NCI-H1694 treated with DMSO at 0.1 percent for 48 hours (cell line): ENCODE measurements around the gene BMAL1.

Experiments used
- DNase-seq: peaks from one replicate; lab custom pipeline; 2025; lab: John Stamatoyannopoulos, UW

BMAL1 gene

DNA sequence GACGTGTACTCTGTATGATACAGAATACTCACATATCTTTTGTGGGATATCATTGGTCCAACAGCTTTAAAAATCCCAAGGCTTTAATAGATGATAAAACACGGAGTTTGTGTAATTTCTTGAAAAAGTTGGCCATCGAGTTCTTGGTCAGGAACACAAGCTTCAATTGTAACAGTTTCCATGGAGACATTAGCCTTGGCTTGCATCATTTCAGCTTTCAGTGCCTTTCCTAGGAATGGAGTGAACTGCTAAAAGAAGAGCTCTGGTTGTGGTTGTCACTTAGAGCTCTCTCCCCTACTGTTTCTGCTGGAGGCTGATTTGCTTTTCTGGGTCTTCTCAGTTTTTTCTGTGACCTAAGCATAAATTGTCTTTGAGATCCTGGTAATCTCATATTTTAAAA is 14.2 kb downstream of the BMAL1 start:
- DNase-seq: no peak

- no peak for DNase-seq
Observed at GRCh38 chr11:13292970-13293369, 15.4 kb downstream of the BMAL1 start.

GRCh38 chr11:13294178-13294577 is 16.6 kb downstream of the BMAL1 start:
- no peak for DNase-seq

- no peak for DNase-seq
Observed at GRCh38 chr11:13294771-13295579, 17.4 kb downstream of the BMAL1 start.

- DNase-seq: no peak
Observed at GRCh38 chr11:13297308-13297916, 19.8 kb downstream of the BMAL1 start.

DNA sequence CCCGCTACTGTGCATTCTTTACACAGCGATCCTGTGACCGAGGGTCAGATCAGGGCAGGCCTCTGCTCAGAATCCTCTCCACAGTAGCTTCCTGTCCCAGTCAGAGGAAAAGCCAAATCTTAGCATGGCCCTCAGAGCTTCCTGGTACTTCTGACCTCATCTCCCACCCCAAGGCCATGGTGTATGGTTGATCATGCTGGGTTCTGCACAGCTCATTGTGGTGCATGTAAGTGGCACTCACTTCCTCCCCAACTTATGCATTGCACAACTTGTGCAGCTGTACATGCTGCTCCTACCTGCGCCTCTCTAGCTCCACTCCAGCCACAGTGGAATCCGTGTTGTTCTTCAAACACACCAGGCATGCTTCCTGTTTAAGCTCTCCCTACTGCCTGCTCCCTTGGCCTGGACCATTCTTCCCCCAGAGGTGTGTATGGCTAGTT is 20.3 kb downstream of the BMAL1 start:
- no peak for DNase-seq

DNA sequence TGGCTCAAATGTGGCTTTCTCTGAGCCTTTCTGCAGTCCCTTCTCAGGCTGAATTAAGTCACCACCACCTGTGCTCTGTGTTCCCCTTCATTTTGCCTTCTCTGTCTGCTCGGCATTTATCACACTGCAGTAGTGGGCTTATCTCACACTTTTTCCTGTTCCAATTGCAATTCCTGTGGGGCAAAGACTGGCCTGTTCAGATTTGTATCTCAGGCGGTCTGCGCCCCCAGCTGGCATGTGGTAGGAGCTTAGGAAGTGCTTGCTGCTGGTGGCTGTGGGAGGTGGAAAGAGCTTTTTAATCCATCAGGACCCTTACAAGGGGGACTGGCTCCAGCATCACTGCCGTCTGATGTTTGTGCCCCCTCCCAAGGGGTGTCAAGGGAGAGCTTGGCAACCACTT is 21.2 kb downstream of the BMAL1 start:
- DNase-seq: no peak

DNA sequence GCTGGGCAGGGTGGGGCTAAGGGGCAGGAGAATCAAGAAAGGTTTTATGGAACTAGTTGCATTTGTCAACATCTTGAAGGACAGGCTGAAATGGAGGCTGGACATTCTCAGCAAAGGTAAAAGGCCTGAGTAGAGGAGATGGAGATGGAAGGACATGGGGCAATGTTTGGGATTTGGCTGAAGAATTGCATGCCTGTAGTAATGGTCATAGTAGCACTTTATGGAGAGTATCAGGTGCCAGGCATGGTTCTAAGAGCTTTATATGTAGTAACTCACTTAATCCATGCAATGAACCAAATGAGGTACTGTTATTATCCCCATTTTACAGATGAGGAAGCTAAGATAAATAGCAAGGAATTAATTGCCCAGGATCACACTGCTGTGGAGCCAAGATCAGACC is 23.9 kb downstream of the BMAL1 start:
- DNase-seq: no peak

GRCh38 chr11:13302420-13302958 is 24.9 kb downstream of the BMAL1 start:
- DNase-seq: no peak

GRCh38 chr11:13303668-13304649 is 26.4 kb downstream of the BMAL1 start:
- no peak for DNase-seq

GRCh38 chr11:13304655-13305335 is 27.2 kb downstream of the BMAL1 start:
- DNase-seq: no peak

GRCh38 chr11:13308704-13309103 is 31.1 kb downstream of the BMAL1 start:
- no peak for DNase-seq

GRCh38 chr11:13309156-13309555 is 31.6 kb downstream of the BMAL1 start:
- no peak for DNase-seq

DNA sequence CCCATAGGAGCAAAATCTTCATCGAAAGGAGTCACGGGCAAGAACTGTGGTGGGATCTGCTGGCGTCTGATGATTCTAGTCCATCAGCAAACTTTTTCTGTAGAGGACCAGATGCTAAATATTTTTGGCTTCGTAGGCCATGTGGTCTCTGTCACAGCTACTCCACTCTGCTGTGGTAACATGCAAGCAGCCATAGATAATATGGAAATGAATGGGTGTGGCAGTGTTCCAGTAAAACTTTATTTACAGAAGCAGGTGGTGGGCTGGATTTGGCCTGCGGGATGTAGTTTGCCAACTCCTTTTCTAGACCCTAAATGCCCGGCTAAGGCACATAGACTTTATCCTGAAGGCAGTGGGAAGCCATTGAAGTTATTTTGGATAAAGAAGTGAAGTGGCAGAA is 32.9 kb downstream of the BMAL1 start:
- no peak for DNase-seq

DNA sequence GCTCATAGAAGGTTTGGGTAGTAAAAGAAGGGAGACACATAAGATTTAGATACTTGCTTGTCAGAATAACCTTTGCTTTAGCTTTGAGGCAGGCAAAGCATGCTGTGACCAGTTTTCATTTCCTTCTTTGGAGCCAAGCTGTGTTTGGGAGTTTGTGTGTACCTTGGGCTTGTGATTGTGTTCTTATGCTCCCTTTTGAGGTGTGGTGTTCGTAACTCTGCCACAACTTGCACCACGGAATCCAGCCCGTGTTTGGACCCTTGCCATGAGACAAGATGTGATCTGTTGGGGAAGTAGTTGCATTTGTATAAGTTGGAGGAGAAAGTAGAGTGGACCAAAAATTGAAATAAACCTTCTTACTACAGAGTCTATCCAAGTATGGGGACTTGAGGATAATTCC is 34.0 kb downstream of the BMAL1 start:
- DNase-seq: no peak

GRCh38 chr11:13313005-13313819 is 35.6 kb downstream of the BMAL1 start:
- DNase-seq: no peak

- no peak for DNase-seq
Observed at GRCh38 chr11:13314676-13315394, 37.2 kb downstream of the BMAL1 start.

DNA sequence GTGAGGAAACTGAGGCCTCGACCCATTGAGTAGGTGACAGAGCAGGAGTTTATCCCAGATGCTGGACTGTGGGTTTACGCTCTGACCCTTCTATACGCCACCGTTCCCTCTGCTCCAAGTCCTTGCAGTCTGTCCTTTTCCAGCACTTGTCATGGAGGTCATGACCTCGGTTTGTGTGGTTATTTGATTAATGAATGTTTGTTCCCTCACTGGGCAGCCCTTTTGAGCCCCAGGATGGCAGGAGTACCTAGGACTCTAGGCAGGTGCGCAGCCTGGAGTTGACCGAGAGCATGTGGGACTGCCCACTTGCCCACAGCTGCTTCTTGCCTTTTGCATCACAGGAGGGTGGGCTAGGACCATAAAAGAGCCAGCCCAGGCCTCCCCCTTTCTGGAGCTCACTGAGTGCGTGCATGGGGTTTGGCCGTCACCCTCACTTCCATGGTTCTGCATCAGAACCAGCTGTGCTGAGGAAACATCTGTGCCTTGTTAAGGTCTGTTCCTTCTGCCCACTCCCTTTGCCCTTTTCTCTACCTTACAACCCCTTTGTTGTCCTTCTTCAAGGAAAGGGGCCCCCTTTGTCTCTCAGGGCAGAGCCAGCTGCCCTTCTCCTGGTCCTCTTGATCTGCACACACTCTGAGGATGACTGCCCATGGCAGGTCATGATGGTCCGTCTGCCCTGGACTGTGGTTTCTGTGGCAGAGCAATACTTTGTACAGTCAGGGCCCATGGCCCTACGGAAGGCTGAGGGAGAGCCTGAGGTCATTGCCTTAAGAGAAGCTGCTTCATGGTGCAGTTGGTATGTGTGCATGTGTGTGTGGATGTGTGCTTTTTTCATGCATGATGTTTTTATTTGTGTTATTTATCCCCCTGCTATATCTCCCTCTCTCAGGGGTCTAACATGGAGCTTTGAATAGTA is 38.2 kb downstream of the BMAL1 start:
- DNase-seq: no peak

GRCh38 chr11:13316528-13316961 is 39.0 kb downstream of the BMAL1 start:
- no peak for DNase-seq
